HL-60/S4 treated with phorbol 12-myristate 13-acetate at 8.2 ng/mL for 4 days and 3 days (cell line): Measurements from ENCODE around the gene RPS19.

Source experiments
- in situ Hi-C: fragments of 300-500 bp; cut with MboI; formaldehyde crosslinking; loops from 2 replicates; pipeline ENCODE4 v1.15.0; 2022; ENCODE audit warnings: low sequenced_read_pairs

Gene RPS19

GRCh38 chr19:41876847-41877832, 17.1 kb downstream of the RPS19 start, which contains the start of gene CD79A:
CD79A (plus strand) TSS chr19:41877279; CDS start chr19:41877305, 26 bp downstream.
- in situ Hi-C loops: no loop called here

- in situ Hi-C loops: no loop called here
Measured at GRCh38 chr19:41877916-41878905, 18.2 kb downstream of the RPS19 start.

DNA sequence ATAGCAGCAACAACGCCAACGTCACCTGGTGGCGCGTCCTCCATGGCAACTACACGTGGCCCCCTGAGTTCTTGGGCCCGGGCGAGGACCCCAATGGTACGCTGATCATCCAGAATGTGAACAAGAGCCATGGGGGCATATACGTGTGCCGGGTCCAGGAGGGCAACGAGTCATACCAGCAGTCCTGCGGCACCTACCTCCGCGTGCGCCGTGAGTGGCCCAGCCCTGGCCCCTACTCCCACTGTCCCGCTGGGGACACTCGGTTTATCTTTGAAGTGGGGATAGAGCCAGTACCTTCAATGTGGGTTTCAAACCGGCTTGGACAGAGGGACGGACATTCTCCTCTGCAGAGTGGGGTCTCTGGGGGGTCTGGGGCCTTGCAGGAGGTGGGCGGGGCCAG, 19.0 kb downstream of the RPS19 start:
- in situ Hi-C loops: no loop called here

- in situ Hi-C loops: loop anchor here (10.0 kb wide), 1 partner anchor 65 kb away; no protein-coding TSS in a partner anchor
Measured at GRCh38 chr19:41879670-41880328, 19.7 kb downstream of the RPS19 start.

DNA sequence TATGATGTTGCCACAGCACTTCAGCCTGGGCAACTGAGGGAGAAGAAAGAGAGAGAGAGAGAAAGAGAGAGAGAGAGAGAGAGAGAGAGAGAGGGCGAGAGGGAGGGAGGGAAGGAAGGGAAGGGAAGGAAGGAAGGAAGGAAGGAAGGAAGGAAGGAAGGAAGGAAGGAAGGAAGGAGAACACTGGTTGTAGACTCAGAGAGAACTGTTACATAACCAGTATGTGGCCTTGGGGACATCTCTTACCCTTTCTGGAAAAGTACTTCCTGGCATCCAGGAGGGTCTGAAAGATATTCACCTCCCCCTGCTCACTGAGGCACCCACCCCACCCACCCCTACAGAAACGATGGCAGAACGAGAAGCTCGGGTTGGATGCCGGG, 20.3 kb downstream of the RPS19 start:
- in situ Hi-C loops: loop anchor here (10.0 kb wide), 1 partner anchor 64 kb away; no protein-coding TSS in a partner anchor

GRCh38 chr19:41882568-41883462, 22.8 kb downstream of the RPS19 start, which contains the start of gene ARHGEF1:
ARHGEF1 (plus strand) TSS chr19:41883184; CDS start chr19:41888083, 4,899 bp downstream.
- in situ Hi-C loops: loop anchor here (10.0 kb wide), 1 partner anchor 62 kb away; no protein-coding TSS in a partner anchor

DNA sequence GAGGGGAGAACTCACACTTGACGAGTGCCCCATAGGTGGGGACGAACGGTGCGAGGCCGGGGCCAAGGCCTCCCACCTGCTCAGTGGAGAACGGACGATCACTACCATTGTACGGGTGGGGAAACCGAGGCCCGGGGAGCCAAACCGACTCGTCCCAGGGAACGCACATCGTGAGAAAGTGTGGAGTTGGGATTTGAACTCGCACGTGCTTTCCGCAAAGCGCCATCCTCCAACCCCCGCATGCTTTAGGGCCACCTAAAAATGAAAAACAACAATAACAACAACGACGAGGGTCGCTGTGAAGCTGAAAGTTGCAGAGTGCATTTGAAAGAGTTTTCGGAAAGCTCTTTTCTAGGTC, 23.4 kb downstream of the RPS19 start:
- in situ Hi-C loops: loop anchor here (10.0 kb wide), 1 partner anchor 61 kb away; no protein-coding TSS in a partner anchor

DNA sequence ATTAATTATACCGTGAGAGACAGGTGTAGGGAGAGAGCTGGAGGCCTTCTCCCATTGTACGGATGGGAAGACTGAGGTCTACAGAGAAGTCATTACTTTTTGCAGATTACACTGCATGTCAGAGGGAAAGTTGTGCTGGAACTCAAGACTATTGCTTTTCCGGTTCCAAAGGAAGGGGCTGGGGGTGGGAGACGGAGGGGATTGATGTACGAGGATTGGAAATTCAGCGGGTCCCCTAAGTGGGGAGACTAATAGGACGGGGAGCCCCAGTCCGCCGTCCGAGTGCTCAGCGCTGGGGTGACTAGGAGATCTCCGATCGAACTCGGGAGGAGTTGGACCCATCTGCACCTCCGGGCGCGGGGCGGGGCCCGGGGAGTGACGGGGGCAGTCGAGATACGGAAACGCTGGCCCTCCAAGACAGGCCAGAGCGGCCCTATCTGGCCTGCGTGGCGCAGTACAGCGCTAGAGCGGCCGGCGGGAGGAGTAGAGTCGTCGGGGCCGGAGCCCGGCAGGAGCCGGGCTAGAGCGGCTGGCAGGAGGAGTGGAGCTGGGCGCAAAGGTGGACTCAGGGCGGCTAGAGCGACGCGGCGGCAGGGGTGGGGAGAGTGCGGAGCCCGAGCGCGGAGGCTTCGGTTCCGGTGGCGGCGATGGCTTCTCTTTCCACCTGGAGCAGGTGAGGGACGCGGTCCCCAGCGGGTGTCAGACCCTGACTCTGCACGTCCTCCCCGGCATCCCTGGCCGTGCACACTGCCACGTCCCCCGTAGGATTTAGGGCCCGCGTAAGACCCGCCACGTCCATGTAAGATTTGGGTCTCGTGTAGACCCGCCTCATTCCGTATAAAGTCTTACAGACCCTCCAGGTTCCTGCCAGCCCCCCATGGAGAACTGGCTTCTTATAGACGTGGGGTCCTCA, 24.0 kb downstream of the RPS19 start:
- in situ Hi-C loops: loop anchor here (10.0 kb wide), 1 partner anchor 61 kb away; no protein-coding TSS in a partner anchor

- in situ Hi-C loops: loop anchor here (10.0 kb wide), 1 partner anchor 58 kb away; no protein-coding TSS in a partner anchor
Measured at GRCh38 chr19:41886761-41887710, 27.0 kb downstream of the RPS19 start.

- in situ Hi-C loops: loop anchor here (10.0 kb wide), 1 partner anchor 57 kb away; no protein-coding TSS in a partner anchor
Measured at GRCh38 chr19:41887711-41888382, 27.8 kb downstream of the RPS19 start.

DNA sequence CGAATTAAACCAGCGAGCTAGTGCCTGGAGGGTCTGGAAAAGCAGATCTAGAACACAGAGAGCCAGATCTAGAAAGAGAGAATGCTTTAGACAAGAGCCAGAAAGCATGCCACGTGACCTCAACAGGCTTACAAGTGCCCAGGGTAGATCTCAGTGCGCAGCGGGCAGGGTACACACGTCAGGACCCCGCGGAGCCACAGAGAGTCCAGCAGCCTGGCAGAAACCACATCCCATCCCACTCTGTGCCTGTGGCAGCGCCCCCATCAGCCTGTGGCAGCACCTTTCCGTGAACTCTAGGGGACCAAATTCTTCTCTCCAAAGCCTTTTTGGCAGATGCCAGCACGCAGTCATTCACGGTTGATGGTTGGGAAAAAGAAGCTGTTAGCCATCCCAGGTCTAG, 28.9 kb downstream of the RPS19 start:
- in situ Hi-C loops: loop anchor here (10.0 kb wide), 1 partner anchor 56 kb away; no protein-coding TSS in a partner anchor

DNA sequence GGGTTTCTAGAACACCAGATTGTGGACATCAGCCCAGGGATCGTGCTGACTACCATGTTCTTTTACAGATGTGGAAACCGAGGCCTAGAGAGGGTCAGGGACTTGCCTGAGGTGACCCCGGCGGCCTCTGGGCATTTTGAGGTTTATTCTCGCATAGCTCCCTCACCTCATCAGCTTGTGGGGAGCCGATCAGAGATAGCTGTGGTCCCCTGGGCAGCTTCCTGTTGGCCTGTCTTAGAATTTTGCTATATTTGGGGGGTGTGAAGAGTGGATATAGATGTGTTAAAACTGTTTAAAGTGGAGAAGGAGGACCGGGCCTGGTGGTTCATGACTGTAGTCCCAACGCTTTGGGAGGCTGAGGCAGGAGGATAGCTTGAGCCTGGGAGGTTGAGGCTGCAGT, 29.8 kb downstream of the RPS19 start:
- in situ Hi-C loops: loop anchor here (10.0 kb wide), 1 partner anchor 55 kb away; no protein-coding TSS in a partner anchor

GRCh38 chr19:41890936-41891335, 30.9 kb downstream of the RPS19 start:
- in situ Hi-C loops: no loop called here

DNA sequence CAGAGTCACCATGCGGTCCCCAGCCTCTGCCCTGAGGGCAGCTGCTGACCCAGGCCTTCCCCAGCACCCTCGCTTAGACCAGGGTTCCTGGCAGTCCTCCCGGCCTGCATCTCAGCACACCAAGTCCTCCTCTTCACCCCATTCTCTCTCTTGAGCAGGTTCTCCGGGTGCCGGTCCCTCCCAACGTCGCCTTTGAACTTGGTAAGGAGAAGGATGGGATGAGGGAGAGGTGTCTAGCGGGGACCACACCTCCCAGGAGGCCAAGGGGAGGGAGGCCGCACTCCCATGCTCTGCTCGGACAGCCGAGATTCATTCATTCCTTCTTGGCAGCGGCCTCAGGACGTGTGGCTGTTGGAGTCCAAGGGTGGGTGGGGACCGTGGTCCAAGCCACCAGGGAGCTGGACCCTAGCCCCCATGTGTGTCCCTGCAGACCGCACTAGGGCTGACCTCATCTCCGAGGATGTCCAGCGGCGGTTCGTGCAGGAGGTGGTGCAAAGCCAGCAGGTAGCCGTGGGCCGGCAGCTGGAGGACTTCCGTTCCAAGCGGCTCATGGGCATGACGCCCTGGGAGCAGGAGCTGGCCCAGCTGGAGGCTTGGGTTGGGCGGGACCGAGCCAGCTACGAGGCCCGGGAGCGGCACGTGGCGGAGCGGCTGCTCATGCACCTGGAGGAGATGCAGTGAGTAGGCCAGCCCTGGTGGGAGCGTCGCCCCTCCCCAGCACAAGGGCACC, 32.3 kb downstream of the RPS19 start:
- in situ Hi-C loops: no loop called here

DNA sequence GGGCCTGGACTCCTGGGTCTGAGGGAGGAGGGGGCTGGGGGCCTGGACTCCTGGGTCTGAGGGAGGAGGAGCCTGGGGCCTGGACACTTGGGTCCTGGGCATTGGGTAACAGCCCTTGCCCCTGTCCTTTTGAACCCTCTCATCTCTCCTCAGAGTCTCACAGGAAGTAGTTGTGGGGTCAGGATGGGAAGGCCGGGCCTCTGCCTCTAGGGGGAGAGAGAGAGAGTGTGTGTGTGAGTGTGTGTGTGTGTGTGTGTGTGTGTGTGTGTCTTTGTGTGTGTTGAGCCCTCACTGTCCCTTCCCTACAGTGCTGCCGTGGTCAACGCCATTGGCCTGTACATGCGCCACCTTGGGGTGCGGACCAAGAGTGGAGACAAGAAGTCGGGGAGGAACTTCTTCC, 33.8 kb downstream of the RPS19 start:
- in situ Hi-C loops: no loop called here

DNA sequence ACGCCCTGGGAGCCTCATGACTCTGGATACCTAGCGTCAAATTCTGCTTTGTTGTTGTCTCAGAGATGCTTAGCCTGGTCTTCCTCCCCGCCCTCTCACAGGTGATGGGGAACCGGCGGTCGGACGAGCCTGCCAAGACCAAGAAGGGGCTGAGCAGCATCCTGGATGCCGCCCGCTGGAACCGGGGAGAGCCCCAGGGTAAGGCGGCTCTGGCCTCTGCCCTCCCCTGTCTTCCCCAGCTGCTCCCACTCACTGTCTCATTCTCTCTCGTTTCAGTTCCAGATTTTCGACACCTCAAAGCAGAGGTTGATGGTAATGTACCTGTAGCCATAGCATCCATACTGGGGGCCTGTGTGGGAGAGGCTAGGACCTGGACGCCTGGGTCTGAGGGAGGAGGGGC, 34.3 kb downstream of the RPS19 start:
- in situ Hi-C loops: no loop called here
